HG03469 (cell line): Measurements from ENCODE around the gene KRTAP10-2.

Experiments used
- ATAC-seq: cut with Tn5 transposase; IDR thresholded peaks from one replicate; pipeline ENCODE4 v1.9.1; 2021; ENCODE audit warnings: mild to moderate bottlenecking, moderate library complexity, moderate number of reproducible peaks; ENCODE audit not compliant: unreplicated experiment

The KRTAP10-2 gene

GRCh38 chr21:44540741-44541288 lies 10.5 kb downstream of the KRTAP10-2 start:
- no peak for ATAC-seq

DNA sequence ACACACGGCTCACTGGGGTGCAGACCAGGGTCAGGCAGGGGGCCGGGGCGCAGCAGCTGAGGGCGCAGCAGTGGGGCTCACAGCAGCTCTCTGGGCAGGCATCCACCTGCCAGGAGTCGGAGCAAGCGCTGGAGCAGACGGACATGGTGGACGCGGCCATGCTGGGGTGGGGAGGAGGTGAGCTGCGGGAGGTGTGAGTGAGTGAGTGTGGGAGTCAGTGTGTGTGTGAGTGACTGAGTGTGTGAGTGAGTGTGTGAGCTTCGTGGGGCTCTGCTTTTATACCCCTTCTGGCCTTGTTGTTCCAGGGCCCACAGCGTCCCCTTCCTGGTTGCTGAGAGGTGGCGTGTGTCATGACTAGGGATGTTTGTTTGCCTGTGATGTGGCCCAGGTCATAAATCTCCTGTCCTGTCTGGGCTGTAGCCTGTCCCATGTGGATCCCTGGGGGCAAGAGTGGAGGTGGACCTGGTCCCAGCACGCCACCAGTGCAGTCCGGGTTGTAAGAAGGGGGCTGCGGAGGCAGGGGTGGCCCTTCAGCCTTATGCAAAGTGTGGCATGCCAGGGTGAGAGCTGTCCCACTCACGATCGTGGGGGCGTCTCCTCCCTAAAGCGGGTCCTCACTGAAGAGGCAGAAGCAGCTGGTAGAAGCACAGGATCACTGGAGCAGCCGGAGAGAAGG lies 11.2 kb downstream of the KRTAP10-2 start, which contains the start of gene KRTAP10-1:
TSS of gene KRTAP10-1 (minus strand) at position 205 of the 676 bp plus-strand sequence. CDS start at position 160, 45 bp downstream.
- ATAC-seq, result no peak

DNA sequence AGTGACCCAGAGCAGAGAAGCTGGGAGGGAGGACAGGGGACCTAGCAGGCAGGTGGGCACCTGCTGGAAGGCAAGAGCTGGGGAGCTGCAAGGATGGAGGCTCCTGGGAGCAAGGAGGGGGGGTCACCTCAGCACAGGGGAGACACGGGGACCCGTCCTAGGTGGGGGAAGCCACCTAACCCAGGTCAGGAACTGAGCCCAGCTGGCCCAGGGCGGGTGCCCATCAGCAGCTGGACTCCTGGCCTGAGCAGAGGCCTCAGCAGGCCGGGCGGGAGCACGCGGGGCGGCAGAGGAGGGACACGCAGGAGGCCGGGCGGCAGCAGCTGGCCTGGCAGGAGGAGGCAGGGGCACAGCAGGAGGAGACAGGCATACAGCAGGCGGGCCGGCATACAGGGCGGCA lies 12.3 kb downstream of the KRTAP10-2 start:
- ATAC-seq, result no peak

- ATAC-seq, result no peak
These were observed 13.1 kb downstream of the KRTAP10-2 start for GRCh38 chr21:44537930-44538911.

GRCh38 chr21:44535963-44536362 lies 15.3 kb downstream of the KRTAP10-2 start:
- ATAC-seq, result no peak

- no peak for ATAC-seq
These were observed 16.6 kb downstream of the KRTAP10-2 start for GRCh38 chr21:44534688-44535087.

GRCh38 chr21:44533891-44534627 lies 17.2 kb downstream of the KRTAP10-2 start:
- ATAC-seq, result no peak

DNA sequence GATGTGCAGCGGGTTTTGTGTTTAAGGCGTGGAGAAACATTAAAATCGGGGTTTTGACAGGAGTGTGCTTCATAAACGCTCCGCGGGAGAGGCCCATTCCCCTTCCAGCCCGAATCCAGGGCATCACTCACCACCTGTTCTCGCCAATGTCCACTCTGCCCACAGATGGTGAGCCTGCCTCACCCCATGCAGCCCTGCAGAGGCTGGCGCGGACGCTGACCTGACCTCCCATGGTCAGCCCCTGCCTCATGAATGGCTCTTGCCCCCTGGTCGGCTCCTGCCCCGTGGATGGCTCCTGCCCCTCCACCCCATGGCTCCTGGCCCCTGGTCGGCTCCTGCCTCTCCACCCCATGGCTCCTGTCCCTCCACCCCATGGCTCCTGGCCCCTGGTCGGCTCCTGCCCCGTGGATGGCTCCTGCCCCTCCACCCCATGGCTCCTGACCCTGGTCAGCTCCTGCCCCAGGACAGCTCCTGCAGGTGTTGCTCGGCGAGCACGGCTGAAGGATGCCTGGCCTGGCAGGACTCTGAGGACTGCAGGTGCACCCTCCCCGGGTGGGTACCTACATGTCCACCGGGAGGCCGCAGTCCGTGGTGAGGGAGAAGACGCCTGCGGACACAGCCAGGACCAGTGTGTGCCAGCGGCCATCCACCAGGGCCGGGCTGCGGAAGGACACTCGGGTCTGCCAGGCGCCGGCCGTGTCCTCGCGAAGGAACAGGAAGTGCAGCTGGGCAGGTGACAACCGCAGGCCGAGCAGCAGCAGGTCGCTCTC lies 18.0 kb downstream of the KRTAP10-2 start:
- ATAC-seq, result no peak

GRCh38 chr21:44532712-44533111 lies 18.6 kb downstream of the KRTAP10-2 start:
- no peak for ATAC-seq

GRCh38 chr21:44531606-44532564 lies 19.4 kb downstream of the KRTAP10-2 start:
- no peak for ATAC-seq

DNA sequence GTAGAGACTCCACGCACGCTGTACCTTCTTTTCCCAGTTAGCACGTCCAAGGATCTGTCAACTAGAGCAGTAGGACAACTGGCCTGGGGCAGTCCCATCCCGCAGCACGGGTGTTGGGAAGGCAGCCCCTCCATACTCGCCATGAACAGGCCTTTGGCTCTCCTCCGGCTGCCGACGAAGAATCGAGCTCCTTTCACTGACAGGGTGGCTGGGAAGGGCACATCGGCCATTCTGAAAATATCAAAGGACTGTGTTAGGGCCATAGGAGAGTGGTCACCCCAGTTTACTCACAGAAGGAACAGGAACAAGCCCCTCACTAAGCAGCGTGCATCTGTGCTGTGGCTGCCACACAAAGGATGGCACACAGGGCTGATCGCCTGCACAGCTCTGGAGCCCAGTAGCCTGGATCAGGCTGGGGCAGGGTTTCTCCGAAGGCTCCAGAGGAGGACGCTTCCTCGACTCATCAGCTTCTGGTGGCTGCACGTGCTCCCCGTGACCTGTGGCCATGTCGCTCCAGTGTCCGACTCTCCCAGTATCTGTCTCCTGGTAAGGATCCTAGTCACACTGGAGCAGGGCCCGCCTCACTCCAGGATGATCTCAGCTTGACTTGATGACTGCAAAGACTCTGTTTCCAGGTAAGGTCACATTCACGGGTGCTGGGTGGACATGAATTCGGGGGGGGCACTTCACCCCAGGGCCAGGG lies 20.3 kb downstream of the KRTAP10-2 start:
- no peak for ATAC-seq

GRCh38 chr21:44530221-44530902 lies 20.9 kb downstream of the KRTAP10-2 start:
- no peak for ATAC-seq

DNA sequence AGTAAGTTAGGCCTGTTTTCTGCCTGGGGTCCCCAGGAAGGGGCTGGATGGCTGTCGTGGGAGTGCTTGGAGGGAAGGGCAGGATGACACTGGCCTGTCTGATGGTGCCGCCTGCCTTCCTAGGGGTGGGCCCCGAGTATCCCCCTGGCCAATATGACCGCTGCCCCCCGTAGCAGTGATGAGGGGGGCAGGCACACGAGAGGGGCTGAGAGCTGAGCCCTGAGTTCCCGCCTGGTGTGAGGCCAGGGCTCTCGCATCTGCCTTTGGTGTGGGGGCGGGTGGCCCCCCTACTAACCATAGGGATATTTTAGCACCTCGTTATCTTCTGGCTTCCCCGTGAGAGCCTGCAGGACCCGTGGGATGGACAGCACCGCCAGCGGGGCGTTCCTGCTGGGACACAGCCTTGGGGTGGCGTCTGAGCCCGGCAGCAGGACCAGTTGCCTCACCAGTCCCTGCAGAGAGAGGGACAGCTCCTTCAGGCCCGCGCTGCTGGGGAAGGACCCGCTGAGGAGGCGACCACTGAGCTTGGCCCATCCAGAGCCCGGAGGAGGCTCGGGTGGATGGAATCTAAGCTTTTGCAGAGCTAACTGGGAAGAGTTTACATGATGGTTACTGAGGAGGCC lies 21.7 kb downstream of the KRTAP10-2 start:
- ATAC-seq, result no peak

- no peak for ATAC-seq
These were observed 22.3 kb downstream of the KRTAP10-2 start for GRCh38 chr21:44529011-44529421.

DNA sequence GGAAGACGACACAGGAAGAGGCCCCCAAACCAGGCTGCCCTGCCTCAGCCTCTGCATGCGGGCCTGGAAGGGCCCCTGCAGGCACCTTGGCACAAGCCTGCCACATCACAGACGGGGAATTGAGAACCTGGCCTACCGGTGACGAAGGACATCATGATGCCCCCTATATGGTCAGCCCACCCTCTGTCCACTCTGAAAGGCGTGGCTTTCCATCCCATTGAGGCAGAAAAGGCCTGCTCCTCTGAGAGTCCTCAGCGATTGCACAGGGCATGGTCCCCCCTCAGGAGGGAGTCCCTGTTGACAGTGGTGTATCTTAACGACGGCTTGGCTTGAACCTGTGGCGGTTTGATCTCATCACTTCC lies 22.7 kb downstream of the KRTAP10-2 start:
- no peak for ATAC-seq

DNA sequence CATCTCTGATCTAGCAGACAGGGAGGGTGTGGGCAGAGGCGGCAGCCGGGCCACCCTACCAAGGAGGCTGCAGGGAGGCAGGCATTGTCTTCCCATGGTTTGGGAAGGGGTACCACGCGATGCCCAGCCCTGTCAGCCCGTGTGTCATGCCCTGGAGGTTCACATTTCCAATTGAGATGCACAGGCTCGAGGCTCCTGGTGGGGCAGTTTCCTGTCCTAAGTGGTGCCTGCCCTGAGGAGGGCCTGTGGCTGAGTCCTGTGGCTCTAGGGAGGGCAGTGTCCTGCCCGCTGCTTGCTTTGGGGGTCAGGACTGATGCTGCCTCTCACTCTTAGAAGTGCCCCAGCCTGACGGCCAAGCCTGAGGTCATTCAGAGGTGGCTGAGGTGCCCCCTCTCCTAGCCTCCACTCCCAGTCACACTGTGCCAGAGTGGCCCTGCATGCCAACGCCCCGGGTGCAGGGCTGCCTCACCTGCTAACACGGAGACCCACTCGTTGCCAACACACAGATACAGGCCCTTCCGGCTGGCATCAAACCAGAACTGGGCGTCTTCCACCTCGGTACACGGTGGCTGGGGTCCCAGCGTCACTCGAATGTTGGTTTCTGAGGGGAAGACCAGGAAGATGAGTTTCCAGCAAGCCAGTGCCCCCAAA lies 23.2 kb downstream of the KRTAP10-2 start:
- ATAC-seq, result no peak
